NCI-H774 (cell line): ENCODE data around the gene KIF3C.
"Not testable (repeated sequence)": the region's sequence is repeated elsewhere in the genome, so short reads cannot be mapped to it uniquely, and the experiment has no call there.

Experiments used
- DNase-seq: peaks from one replicate; lab custom pipeline; 2025; lab: John Stamatoyannopoulos, UW

KIF3C gene

DNA sequence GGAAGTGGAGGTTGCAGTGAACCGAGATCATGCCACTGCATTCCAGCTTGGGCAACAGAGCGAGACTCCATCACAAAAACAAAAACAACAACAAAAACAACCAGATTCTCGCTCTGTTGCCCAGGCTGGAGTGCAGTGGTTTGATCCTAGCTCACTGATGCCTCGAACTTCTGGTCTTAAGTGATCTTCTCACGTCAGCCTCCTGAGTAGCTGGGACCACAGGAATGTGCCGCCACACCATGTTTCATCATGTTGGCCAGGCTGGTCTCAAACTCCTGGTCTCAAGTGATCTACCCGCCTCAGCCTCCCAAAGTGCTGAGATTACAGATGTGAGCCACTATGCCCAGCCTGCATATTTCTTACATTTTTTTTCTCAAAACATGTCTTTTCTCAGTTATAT, 64.9 kb downstream of the KIF3C start:
- DNase-seq = not testable (repeated sequence)

DNA sequence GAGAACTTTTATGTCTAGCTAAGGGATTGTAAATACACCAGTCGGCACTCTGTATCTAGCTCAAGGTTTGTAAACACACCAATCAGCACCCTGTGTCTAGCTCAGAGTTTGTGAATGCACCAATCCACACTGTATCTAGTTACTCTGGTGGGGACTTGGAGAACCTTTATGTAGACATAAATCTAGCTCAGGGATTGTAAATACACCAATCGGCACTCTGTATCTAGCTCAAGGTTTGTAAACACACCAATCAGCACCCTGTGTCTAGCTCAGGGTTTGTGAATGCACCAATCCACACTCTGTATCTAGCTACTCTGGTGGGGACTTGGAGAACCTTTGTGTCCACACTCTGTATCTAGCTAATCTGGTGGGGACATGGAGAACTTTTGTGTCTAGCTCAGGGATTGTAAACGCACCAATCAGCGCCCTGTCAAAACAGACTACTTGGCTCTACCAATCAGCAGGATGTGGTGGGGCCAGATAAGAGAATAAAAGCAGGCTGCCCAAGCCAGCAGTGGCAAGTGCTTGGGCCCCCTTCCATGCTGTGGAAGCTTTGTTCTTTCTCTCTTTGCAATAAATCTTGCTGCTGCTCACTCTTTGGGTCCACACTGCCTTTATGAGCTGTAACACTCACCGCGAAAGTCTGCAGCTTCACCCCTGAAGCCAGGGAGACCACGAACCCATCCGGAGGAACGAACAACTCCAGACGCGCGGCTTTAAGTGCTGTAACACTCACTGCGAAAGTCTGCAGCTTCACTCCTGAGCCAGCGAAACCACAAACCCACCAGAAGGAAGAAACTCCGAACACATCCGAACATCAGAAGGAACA, 66.1 kb downstream of the KIF3C start:
- DNase-seq = not testable (repeated sequence)

DNA sequence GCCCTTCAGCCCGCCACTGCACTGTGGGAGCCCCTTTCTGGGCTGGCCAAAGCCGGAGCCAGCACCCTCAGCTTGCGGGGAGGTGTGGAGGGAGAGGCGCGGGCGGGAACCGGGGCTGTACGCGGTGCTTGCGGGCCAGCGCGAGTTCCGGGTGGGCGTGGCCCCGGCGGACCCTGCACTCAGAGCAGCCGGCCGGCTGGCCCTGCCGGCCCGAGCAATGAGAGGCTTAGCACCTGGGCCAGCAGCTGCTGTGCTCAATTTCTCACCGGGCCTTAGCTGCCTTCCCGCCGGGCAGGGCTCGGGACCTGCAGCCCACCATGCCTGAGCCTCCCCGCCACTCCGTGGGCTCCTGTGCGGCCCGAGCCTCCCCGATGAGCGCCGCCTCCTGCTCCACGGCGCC, 66.9 kb downstream of the KIF3C start:
- DNase-seq = not testable (repeated sequence)

DNA sequence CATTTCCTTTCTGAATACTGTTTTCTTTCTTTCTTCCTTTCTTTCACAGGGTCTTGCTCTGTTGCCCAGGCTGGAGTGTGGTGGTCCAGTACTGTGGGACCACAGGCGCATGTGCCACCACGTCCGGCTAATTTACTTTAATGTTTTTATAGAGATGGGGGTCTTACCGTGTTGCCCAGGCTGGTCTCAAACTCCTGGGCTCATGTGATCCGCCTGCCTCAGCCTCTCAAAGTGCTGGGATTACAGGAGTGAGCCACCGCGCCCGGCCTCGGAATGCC, 68.7 kb downstream of the KIF3C start:
- not testable (repeated sequence) for DNase-seq

DNA sequence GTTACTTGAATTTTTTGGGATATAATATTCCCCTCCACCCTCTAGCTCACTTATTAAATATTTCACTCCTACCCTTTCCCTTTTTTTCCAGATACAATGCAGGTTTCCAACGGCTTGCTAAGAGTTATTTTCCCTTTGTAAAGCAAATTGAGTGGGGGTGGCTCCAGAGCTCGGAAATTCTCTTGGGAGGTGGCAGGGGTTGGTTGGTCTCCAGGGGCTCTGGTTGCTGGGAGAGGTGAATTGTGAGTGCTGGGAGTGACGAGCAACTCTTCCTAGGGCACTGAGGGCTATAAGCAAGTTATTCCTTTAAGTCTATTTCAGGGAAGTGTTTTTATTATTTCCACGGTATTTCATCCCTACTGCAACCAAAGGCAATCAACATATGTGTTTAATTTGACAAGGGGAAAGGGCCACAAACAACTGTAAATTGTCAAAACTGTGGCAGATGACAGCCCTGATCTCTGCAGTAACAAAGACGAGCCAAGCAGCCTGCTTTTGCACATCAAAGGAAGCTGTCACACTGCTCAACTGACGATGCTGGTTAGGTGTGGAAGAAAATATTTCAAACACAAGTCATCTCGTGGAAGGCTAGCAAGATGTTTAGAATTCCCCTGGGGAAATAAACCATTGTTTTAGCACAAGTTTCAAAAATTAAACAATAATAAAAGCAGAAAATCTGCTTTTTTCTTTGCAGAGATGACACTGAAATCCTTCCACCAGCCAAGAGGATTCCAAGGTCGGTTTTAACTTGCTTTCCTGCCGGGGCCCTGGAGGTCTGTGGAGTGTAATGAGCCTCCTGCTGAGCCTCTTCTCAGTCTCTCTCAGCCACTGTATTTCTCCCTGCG, 69.2 kb downstream of the KIF3C start:
- DNase-seq = no peak

DNA sequence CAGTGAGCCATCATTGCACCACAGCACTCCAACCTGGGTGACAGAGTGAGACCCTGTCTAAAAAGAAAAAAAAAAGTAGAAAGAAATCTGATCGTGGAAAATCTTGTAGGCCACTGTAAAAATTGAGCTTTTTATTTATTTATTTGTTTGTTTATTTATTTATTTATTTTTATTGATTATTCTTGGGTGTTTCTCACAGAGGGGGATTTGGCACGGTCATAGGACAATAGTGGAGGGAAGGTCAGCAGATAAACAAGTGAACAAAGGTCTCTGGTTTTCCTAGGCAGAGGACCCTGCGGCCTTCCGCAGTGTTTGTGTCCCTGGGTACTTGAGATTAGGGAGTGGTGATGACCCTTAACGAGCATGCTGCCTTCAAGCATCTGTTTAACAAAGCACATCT, 72.7 kb downstream of the KIF3C start:
- DNase-seq = not testable (repeated sequence)

DNA sequence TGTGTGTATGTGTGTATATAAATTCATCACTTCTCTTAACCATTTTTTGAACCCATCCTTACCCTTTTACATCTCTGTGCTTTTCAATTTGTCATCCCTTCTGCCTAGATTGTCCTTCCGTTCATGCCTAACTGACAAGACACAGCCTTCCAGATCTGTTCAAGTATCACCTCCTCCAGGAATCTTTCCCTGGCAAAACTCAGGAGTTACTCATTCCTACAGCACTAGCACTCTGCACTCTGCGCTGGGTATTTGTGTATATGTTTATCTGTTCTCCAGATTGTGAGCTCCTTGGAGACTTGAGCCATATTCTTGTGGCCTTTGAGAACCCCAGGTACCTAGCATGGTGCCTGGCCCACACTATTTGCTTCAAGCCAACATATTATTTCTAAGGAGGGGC, 77.2 kb downstream of the KIF3C start:
- DNase-seq = no peak

DNA sequence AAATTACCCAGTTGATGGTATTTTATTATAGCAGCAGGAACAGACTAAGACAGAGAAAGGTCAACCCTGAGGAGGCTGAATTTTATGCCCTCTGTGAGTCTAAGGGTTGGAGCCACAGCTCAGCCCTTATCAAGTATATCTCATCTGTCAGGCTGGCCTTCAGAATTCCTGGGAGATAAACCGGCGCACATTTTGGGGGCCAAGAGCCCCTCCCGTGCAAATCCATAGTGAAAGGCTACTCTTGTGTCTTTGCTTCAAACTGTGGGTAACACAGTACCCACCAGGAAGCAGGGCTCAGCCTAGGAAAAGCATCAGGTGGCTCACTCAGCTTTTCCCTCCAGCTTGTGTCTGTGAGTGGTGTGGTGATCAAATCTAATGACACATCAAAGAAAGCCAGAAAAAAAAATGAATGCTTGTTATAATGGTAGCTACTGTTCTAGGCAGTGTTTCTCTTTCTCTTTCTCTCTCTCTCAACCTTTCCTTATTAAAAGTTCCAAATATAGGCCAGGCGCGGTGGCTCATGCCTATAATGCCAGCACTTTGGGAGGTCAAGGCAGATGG, 79.0 kb downstream of the KIF3C start:
- DNase-seq = no peak

DNA sequence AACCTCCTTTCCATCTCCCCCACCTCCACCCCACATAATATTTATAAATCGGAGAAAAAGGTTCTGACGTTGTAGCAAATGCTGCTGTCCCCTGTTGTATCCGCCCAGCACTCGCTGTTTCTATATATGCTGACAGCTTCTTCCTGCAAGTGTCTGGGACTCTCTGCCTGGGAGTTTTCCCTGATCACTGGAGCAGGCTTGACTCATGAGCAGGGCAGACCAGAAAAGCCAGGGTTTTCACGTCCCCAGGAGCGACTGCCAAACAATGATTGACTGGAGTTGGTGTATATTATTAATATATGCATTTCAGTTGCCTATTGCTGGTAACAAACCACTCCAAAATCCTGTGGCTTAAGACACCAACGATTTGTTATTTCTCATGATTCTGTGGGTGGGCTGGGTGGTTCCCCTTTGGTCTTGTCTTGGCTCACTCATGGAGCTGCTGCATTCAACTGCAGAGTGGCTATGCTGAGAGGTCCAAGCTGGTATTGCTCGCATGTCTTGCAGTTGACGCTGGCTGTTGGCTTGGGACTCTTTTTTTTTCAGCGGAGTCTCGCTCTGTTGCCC, 82.8 kb downstream of the KIF3C start:
- DNase-seq = no peak

DNA sequence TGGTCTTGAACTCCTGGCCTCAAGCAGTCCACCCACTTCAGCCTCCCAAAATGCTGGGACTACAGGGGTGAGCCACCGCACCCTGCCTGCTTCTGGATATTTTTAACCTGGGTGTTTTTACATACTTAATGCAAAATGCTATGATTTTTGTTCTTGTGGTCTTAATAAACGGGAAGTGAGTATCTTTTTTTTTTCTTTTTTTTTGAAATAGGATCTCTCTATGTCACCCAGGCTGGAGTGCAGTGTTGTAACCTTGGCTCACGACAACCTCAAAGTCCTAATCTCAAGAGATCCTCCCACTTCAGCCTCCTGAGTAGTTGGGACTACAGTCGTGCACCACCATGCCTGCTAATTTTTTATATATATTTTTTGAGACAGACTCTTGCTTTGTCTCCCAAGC, 84.8 kb downstream of the KIF3C start:
- DNase-seq = no peak

DNA sequence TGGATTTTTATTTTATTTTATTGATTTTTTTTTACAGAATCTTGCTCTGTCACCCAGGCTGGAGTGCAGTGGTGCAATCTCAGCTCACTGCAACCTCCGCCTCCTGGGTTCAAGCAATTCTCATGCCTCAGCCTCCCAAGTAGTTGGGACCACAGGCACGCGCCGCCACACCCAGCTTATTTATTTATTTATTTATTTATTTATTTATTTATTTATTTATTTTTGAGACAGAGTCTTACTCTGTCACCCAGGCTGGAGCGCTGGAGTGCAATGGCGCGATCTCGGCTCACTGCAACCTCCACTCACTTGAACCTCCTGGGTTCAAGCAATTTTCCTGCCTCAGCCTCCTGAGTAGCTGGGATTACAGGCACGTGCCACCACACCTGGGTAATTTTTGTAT, 86.0 kb downstream of the KIF3C start:
- DNase-seq = not testable (repeated sequence)

DNA sequence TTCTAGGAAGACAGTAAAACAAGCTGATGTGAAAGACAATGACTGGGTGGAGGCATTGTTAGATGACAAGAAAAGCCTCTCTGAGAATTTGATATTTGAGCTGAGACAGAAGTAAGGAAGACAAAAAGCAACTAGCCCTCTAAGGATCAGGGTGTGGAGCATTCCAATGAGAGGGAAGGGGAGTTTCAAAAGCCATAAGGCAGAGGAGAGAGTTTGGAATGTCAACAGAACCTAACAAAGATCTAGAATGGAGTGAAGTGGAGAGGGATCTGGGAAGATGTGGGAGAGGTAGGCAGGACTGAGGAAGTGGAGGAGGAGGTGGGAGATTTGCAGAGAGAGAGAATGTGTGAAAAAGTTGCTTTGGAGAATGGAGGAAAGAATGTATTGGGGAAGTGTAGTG, 86.7 kb downstream of the KIF3C start:
- no peak for DNase-seq

DNA sequence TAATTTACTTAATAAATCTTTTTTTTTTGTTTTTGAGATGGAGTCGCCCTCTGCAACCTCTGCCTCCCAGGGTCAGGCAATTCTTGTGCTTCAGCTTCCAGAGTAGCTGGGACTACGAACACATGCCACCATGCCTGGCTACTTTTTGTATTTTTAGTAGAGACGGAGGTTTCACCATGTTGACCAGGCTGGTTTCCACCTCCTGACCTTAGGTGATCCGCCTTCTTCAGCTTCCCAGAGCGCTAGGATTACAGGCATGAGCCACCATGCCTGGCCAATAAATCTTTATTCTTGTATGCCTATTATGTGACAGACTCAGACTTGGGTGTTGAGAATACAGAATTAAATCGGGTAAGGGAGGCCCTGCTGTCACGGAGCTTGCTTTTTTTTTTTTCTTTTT, 87.3 kb downstream of the KIF3C start:
- no peak for DNase-seq

DNA sequence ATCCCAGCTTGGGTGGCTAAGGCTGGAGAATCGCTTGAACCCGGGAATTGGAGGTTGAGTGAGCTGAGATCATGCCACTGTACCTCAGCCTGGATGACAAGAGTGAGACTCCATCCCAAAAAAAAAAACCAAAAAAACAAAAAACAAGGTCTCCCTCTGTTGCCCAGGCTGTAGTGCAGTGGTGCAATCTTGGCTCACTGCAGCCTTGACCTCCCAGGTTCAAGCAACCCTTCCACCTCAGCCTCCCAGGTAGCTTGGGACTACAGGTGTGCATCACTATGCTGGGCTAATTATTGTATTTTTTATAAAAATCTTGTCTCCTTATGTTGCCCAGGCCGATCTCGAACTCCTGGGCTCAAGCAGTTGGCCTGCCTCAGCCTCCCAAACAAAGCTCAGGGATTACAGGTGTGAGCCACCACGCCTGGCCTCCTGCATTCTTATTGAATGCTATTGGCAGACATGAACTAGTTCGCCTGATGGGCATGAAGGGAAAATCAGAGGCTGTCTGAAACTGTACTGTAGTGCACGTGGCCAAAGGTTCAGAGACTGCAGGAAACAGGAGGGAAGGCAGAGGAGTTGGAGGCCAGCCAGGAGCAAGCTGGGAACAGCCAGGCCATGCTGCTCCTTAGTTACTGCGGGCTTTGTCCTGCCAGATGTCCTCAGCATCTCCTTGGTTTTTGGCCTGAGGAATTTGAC, 88.0 kb downstream of the KIF3C start:
- no peak for DNase-seq

DNA sequence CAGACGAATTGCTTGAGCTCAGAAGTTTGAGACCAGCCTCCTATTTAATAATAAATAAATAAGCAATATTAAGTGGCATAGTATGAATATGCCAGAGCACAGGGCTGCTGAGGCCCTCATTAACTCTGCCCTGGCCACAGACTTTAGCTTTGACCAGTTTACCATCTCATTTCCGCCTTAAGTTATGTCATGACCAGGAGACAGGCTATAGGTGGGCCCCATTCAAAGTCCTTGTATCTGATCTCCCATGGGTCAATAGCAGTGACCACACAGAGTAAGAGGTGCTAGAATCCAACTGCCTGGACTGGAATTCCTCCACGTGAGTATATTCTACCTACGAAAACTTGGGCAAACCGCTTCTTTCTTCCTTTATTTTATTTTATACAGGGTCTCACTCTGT, 90.6 kb downstream of the KIF3C start:
- DNase-seq = no peak

DNA sequence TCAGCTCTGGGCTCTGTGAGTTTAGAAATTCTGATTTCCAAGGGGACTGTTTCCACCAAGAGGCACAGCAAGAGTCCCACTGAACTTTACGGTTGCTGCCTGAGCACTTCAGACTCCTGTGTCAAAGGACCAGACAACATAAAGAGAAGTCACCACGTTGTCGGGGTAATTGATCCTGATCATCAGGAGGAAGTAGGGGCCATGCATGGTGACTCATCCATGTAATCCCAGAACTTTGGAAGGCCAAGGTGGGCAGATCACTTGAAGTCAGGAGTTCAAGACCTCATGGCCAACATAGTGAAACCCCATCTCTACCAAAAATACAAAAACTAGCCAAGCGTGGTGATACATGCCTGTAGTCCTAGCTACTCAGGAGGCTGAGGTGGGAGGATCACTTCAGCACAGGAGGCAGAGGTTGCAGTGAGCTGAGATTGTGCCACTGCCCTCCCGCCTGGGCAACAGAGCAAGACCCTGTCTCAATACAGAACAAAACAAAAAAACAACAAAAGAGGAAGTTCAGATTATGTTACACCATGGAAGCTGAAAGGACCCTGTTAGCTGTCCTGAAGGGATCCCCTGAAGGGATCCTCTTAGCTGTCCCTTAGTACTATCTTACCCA, 94.6 kb downstream of the KIF3C start:
- no peak for DNase-seq

DNA sequence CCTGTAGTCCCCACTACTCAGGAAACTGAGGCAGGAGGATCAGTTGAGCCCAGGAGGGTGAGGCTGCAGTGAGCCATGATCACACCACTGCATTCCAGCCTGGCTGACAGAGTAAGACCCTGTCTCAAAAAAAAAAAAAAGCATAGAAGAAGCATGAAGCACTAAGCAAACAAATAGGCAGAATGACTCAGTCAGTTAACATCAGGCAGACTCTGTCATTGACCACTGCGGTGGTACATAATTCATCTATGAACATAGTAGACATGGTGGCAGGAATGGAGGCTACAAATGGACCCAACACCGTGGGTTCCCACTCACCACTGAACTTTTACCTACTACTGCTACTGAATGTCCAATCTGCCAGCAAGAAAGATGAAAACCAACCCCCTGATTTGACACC, 96.4 kb downstream of the KIF3C start:
- DNase-seq = no peak

DNA sequence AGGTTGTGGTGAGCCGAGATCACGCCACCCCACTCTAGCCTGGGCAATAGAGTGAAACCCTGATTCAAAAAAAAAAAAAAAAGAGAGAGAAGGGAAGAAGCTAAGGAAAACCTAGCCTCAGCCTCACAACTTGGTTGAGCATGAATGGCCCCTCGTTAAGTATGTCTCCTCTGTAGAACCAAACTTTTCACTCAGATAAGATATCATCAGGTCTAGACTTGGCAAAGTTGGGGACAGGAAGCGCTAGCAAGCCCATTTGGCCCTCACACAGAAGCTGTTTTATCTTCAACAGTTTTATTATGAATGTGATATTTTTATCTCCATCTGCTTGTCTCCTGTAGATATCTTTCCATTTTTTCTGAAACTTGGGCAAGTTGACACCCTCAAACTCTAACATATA, 100.5 kb downstream of the KIF3C start:
- DNase-seq = no peak

DNA sequence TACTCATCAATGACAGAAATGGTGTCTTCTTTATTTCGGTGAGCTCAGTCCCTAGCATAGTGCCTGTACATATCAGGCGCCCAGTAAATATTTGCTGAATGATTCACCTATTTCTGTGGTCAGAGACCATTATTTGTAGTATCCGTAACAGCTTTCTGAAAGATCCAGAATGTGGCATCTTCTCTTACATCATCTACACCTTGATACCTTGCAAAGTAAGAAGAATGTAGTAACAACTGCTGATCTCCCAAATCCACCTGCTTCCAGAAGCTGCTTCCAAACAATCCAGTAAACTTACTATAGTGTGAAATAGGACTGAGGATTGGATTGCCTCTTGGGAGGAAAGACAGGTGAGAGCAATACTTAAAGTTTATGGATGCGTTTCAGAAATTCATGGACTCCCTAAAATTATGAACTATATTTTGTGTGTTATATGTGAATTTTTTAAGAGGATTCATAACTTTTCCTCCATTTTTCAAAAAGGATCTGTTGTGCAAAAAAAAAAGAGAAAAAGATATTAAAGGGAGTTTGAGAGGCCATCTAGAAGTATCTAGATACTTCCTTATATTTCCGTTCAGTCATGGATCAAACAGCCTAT, 103.1 kb downstream of the KIF3C start:
- no peak for DNase-seq

DNA sequence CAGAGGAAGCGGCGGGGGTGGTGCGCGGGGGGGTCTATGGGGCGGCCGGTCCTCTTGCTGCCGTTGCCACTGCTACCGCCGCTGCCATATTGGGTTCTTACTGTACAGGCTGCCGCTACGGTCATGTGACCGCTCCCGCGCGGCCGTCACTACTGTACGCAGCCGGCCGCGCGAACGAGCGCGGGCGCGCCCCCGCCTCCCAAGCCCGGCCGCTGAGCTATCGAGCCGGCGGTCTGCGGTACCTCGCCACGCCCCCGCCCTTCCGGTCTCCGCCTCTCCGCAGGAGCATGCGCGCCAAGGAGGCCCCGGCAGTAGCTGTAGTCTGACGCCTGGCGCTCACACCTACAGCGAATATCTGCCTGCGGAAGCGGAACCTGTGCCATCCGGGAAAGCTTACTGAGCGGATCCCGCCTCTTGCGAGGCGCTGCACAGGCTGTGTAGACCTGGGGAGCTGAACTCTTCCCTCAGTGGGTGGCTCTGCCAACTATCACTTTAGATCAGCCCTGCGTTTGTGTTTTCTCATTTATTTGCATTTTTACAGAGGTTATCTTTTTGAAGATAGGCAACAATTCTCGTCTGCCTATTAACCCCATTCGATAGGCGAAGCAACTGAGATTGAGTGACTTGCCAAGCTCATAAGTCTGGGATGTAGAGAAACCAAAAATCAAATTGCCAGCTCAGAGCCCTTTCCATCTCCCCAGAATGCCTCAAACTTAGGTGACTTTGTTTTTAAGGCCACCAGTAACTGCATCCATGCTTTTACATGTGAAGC, 103.8 kb downstream of the KIF3C start, which contains the start of gene ASXL2:
Gene ASXL2, minus strand, starts transcription at position 127 of the 772 bp plus-strand sequence. CDS start 265 bp downstream, outside the sequence.
- DNase-seq = peak; percentile 97
